NB4 (cell line): ENCODE data around the gene COL2A1.

ENCODE experiments used
- CTCF ChIP-seq: IDR thresholded peaks from one replicate; pipeline ENCODE4 v1.5.1; 2012; ENCODE audit warnings: low read depth, low read length
- MYC ChIP-seq: IDR thresholded peaks from 2 replicates; pipeline ENCODE4 v1.6.1; 2011; ENCODE audit warnings: low read depth, low read length
- POLR2A ChIP-seq: IDR thresholded peaks from 2 replicates; pipeline ENCODE4 v1.6.1; 2011; ENCODE audit warnings: mild to moderate bottlenecking; ENCODE audit not compliant: insufficient read length; ENCODE audit errors: extremely low read depth
- TF ChIP-seq, protein P1 (sequence below): IDR thresholded peaks from 2 replicates; pipeline ENCODE4 v1.6.1; 2011; ENCODE audit warnings: low read depth, low read length

DNA sequence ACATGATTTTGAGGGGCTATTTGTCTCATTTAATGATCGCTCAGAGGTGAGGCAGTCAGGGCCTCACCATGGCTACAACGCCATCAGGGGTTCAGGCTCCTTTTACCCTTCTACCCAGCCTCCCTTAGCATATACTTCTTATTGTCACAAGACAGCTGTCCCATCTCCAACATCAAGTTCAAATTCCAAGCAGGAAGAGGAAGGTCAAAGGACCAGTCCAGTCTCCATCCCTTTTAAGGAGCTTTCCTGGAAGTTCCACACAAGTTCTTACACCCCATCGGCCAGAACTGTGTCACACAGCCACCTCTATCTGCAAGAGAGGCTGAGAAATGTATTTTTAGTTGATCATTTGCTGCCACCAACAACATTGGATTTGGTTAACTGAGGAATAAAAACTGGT is 49.2 kb downstream of the COL2A1 start:
- no peak for TF ChIP-seq CTCF
- no peak for TF ChIP-seq POLR2A
- no peak for TF ChIP-seq MYC
- TF ChIP-seq, protein P1, sequence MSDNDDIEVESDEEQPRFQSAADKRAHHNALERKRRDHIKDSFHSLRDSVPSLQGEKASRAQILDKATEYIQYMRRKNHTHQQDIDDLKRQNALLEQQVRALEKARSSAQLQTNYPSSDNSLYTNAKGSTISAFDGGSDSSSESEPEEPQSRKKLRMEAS: no peak
